GM23338 (cell line): ENCODE results near the gene FGD4.

Experiments used
- CREB1 ChIP-seq: fragments of 250-450 bp; sonication (Bioruptor Pico); IDR thresholded peaks from 2 replicates; pipeline ENCODE4 v1.5.0; 2020; ENCODE audit warnings: low read depth, mild to moderate bottlenecking, moderate library complexity
- EZH2 ChIP-seq: fragments of 200-600 bp; sonication (generic); IDR thresholded peaks from one replicate; pipeline ENCODE4 v1.8.0; 2017; ENCODE audit warnings: antibody characterized with exemption, mild to moderate bottlenecking, low read depth; ENCODE audit not compliant: unreplicated experiment
- EZH2phosphoT487 ChIP-seq: fragments of 200-600 bp; sonication (generic); IDR thresholded peaks from one replicate; pipeline ENCODE4 v1.8.1; 2018; ENCODE audit warnings: antibody characterized with exemption; ENCODE audit not compliant: unreplicated experiment
- JUNB ChIP-seq: IDR thresholded peaks from one replicate; pipeline ENCODE4 v1.6.1; 2016; ENCODE audit warnings: antibody characterized with exemption; ENCODE audit not compliant: unreplicated experiment
- POLR2AphosphoS5 ChIP-seq: IDR thresholded peaks from 2 replicates; pipeline ENCODE4 v1.6.1; 2016; ENCODE audit warnings: antibody characterized with exemption, low read depth
- ZNF331 ChIP-seq: fragments of 250-450 bp; sonication (Bioruptor Pico); IDR thresholded peaks from 2 replicates; pipeline ENCODE4 v1.5.0; 2020; ENCODE audit warnings: low read depth, mild to moderate bottlenecking, moderate library complexity
- TF ChIP-seq, protein P1 (sequence below), 2 experiments: fragments of 200-600 bp in 1 of 2; sonication (generic) in 1 of 2; conservative IDR thresholded peaks; 2 replicates each; pipeline versions ENCODE4 v1.5.1 to v1.6.1; 2016 to 2017; ENCODE audit warnings: antibody characterized with exemption in 2 of 2, low read depth in 2 of 2, mild to moderate bottlenecking in 2 of 2, moderate library complexity in 1 of 2
- TF ChIP-seq, protein P2 (sequence below): IDR thresholded peaks from one replicate; pipeline ENCODE4 v1.6.1; 2018; ENCODE audit warnings: antibody characterized with exemption; ENCODE audit not compliant: unreplicated experiment
- TF ChIP-seq, protein P3 (sequence below): IDR thresholded peaks from 2 replicates; pipeline ENCODE4 v1.6.1; 2016; ENCODE audit warnings: antibody characterized with exemption

DNA sequence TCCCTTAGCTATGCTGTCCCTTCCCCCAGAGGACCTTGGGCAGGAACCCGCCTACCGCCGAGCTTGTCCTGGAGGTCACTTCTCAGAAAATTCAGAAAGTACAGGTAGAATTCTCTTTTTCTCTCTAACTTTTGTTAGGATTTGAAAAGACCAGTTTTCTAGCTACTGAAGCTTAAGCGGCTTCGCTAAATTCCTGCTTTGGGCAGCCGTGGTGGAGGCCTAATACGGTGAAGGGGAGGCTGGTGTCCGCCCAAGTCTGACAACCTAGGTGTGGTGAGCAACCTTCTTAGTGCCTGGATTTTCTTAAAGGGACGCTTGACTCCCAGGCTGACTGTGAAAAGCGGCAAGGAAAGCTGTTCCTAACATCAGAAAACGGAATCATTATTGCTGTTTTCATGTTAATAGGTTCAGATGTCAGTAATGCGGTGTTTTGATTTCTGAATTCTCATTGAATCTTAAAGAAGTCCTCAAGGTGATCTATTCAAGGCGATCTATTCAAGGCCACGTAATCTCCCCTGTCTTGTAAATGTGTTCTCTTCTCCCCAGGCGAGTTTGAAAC is 835 bp downstream of the FGD4 start:
- TF ChIP-seq, protein P1, sequence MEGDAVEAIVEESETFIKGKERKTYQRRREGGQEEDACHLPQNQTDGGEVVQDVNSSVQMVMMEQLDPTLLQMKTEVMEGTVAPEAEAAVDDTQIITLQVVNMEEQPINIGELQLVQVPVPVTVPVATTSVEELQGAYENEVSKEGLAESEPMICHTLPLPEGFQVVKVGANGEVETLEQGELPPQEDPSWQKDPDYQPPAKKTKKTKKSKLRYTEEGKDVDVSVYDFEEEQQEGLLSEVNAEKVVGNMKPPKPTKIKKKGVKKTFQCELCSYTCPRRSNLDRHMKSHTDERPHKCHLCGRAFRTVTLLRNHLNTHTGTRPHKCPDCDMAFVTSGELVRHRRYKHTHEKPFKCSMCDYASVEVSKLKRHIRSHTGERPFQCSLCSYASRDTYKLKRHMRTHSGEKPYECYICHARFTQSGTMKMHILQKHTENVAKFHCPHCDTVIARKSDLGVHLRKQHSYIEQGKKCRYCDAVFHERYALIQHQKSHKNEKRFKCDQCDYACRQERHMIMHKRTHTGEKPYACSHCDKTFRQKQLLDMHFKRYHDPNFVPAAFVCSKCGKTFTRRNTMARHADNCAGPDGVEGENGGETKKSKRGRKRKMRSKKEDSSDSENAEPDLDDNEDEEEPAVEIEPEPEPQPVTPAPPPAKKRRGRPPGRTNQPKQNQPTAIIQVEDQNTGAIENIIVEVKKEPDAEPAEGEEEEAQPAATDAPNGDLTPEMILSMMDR (conservative IDR thresholded peaks at IDR 0.05; ENCODE audit: low read depth in 2 of 2), result no peak
- TF ChIP-seq JUNB (no peak), POLR2AphosphoS5 (no peak), EZH2phosphoT487 (no peak), EZH2 (no peak), CREB1 (CRISPR knock-in tag) (no peak), ZNF331 (CRISPR knock-in tag) (no peak)
- TF ChIP-seq, protein P2, sequence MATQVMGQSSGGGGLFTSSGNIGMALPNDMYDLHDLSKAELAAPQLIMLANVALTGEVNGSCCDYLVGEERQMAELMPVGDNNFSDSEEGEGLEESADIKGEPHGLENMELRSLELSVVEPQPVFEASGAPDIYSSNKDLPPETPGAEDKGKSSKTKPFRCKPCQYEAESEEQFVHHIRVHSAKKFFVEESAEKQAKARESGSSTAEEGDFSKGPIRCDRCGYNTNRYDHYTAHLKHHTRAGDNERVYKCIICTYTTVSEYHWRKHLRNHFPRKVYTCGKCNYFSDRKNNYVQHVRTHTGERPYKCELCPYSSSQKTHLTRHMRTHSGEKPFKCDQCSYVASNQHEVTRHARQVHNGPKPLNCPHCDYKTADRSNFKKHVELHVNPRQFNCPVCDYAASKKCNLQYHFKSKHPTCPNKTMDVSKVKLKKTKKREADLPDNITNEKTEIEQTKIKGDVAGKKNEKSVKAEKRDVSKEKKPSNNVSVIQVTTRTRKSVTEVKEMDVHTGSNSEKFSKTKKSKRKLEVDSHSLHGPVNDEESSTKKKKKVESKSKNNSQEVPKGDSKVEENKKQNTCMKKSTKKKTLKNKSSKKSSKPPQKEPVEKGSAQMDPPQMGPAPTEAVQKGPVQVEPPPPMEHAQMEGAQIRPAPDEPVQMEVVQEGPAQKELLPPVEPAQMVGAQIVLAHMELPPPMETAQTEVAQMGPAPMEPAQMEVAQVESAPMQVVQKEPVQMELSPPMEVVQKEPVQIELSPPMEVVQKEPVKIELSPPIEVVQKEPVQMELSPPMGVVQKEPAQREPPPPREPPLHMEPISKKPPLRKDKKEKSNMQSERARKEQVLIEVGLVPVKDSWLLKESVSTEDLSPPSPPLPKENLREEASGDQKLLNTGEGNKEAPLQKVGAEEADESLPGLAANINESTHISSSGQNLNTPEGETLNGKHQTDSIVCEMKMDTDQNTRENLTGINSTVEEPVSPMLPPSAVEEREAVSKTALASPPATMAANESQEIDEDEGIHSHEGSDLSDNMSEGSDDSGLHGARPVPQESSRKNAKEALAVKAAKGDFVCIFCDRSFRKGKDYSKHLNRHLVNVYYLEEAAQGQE, result no peak
- TF ChIP-seq, protein P3, sequence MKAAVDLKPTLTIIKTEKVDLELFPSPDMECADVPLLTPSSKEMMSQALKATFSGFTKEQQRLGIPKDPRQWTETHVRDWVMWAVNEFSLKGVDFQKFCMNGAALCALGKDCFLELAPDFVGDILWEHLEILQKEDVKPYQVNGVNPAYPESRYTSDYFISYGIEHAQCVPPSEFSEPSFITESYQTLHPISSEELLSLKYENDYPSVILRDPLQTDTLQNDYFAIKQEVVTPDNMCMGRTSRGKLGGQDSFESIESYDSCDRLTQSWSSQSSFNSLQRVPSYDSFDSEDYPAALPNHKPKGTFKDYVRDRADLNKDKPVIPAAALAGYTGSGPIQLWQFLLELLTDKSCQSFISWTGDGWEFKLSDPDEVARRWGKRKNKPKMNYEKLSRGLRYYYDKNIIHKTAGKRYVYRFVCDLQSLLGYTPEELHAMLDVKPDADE, result no peak
